Keratinocyte (primary cell): ENCODE data around the gene MAD2L2. TPM values are rescaled to one million over a fixed set of nuclear protein-coding genes. Genes with fewer than 3 reads are reported as not detected.

Experiments used
- DNase-seq: peaks from one replicate; pipeline ENCODE4 v3.0.0-alpha.2; 2011; ENCODE audit warnings: low read depth, missing footprints, low spot score
- FAIRE-seq: peaks from 2 replicates; lab custom pipeline; 2011; peaks lifted over from hg19 to GRCh38; lab: Jason Lieb, UNC
- H2AFZ ChIP-seq: 2 replicates; pipeline ENCODE4 v1.6.0; 2012; ENCODE audit warnings: low read length, control low read depth, inconsistent platforms; ENCODE audit not compliant: control insufficient read depth
- H3K27ac ChIP-seq: 2 replicates; pipeline ENCODE4 v1.5.1; 2011; ENCODE audit warnings: low read length; ENCODE audit not compliant: control insufficient read depth, insufficient read depth
- H3K27me3 ChIP-seq: 3 replicates; pipeline ENCODE4 v1.6.0; 2011; ENCODE audit warnings: low read length; ENCODE audit not compliant: control insufficient read depth, insufficient read depth; ENCODE audit errors: extremely low read depth
- H3K36me3 ChIP-seq, 2 experiments: 2 replicates in 1 of 2; 3 replicates in 1 of 2; pipeline ENCODE4 v1.5.1; 2011; ENCODE audit warnings: low read length in 2 of 2, mild to moderate bottlenecking in 1 of 2; ENCODE audit not compliant: control insufficient read depth in 2 of 2, insufficient read depth in 2 of 2; ENCODE audit errors: extremely low read depth in 1 of 2
- H3K4me1 ChIP-seq: 3 replicates; pipeline ENCODE4 v1.5.1; 2011; ENCODE audit warnings: low read length; ENCODE audit not compliant: control insufficient read depth, insufficient read depth; ENCODE audit errors: extremely low read depth
- H3K4me2 ChIP-seq: 3 replicates; pipeline ENCODE4 v1.6.0; 2011; ENCODE audit warnings: low read depth, low read length; ENCODE audit not compliant: control insufficient read depth, insufficient read depth; ENCODE audit errors: extremely low read depth
- H3K4me3 ChIP-seq, 3 experiments: fragments of 200-600 bp in 1 of 3; sonication (generic) in 1 of 3; 2 replicates in 2 of 3; 3 replicates in 1 of 3; pipeline ENCODE4 v1.5.1; 2011 to 2016; ENCODE audit warnings: low read length in 3 of 3, mild to moderate bottlenecking in 3 of 3, control low read depth in 2 of 3, inconsistent platforms in 1 of 3, low read depth in 1 of 3, mixed read lengths in 1 of 3, mixed run types in 1 of 3, moderate library complexity in 1 of 3; ENCODE audit not compliant: control insufficient read depth in 2 of 3, insufficient read depth in 2 of 3; ENCODE audit errors: extremely low read depth in 1 of 3
- H3K79me2 ChIP-seq: 2 replicates; pipeline ENCODE4 v1.6.0; 2012; ENCODE audit warnings: low read length; ENCODE audit not compliant: control insufficient read depth, insufficient read depth
- H3K9ac ChIP-seq: 3 replicates; pipeline ENCODE4 v1.6.0; 2011; ENCODE audit warnings: low read length; ENCODE audit not compliant: control insufficient read depth, insufficient read depth; ENCODE audit errors: extremely low read depth
- H3K9me1 ChIP-seq: 3 replicates; pipeline ENCODE4 v1.6.0; 2011; ENCODE audit warnings: low read length; ENCODE audit not compliant: control insufficient read depth, insufficient read depth; ENCODE audit errors: extremely low read depth
- H3K9me3 ChIP-seq: 2 replicates; pipeline ENCODE4 v1.5.1; 2012; ENCODE audit warnings: low read depth, low read length; ENCODE audit not compliant: control insufficient read depth
- H4K20me1 ChIP-seq: 3 replicates; pipeline ENCODE4 v1.6.0; 2011; ENCODE audit warnings: low read length; ENCODE audit not compliant: control insufficient read depth, insufficient read depth; ENCODE audit errors: extremely low read depth
- EZH2 ChIP-seq: IDR thresholded peaks from one replicate; pipeline ENCODE4 v1.6.1; 2012; ENCODE audit warnings: inconsistent platforms, mild to moderate bottlenecking, low read length, moderate library complexity
- dilution Hi-C: fragments of 300-500 bp; cut with MboI; formaldehyde crosslinking; loops from one replicate; pipeline ENCODE4 v1.7.0; 2020; ENCODE audit warnings: low sequenced_read_pairs; ENCODE audit not compliant: extremely low pct_ligation_motif_present
- polyA plus RNA-seq, 5 experiments: library from polyadenylated mRNA; depleted of rRNA in 3 of 5; stranded (reverse) in 3 of 5; stranded (forward) in 1 of 5; unstranded in 1 of 5; fragments of >200 nt; gene quantifications; 1 replicate in 1 of 5; 2 replicates in 3 of 5; 3 replicates in 1 of 5; pipeline versions ENCODE4 v1.2.1 to v1.2.3, GENCODE V29; 2011 to 2012; ENCODE audit warnings: missing spikeins in 2 of 5, low read depth in 1 of 5, low replicate concordance in 1 of 5
- TF ChIP-seq, protein P1 (sequence below), 3 experiments: IDR thresholded peaks in 1 of 3; conservative IDR thresholded peaks in 1 of 3; optimal IDR thresholded peaks in 1 of 3; 2 replicates in 2 of 3; 3 replicates in 1 of 3; pipeline versions ENCODE3 to v1.5.1; 2011; ENCODE audit warnings: low read length in 3 of 3, mild to moderate bottlenecking in 3 of 3, moderate library complexity in 2 of 3, control low read depth in 1 of 3, inconsistent platforms in 1 of 3; ENCODE audit not compliant: insufficient read depth in 2 of 3; ENCODE audit errors: extremely low read depth in 1 of 3

The MAD2L2 gene
- polyA plus RNA-seq, 1 donor (not counting 4 experiments of a cell fraction or from before 2014, with no cell fraction given): 24.8 TPM

GRCh38 chr1:11712285-11712684, 31.3 kb upstream of the MAD2L2 start:
- H3K27ac ChIP-seq: no peak overlapping the region
- peaks cover 34% of the 10 kb centered on the region for H3K27me3 ChIP-seq
- no peaks in the 10 kb centered on the region for H3K36me3 ChIP-seq
- H3K9ac ChIP-seq: no peak overlapping the region
- no peak for TF ChIP-seq EZH2
- TF ChIP-seq, protein P1, sequence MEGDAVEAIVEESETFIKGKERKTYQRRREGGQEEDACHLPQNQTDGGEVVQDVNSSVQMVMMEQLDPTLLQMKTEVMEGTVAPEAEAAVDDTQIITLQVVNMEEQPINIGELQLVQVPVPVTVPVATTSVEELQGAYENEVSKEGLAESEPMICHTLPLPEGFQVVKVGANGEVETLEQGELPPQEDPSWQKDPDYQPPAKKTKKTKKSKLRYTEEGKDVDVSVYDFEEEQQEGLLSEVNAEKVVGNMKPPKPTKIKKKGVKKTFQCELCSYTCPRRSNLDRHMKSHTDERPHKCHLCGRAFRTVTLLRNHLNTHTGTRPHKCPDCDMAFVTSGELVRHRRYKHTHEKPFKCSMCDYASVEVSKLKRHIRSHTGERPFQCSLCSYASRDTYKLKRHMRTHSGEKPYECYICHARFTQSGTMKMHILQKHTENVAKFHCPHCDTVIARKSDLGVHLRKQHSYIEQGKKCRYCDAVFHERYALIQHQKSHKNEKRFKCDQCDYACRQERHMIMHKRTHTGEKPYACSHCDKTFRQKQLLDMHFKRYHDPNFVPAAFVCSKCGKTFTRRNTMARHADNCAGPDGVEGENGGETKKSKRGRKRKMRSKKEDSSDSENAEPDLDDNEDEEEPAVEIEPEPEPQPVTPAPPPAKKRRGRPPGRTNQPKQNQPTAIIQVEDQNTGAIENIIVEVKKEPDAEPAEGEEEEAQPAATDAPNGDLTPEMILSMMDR (optimal IDR thresholded peaks at IDR 0.05 in 1 of 3, IDR thresholded peaks at IDR 0.05 in 1 of 3, conservative IDR thresholded peaks at IDR 0.05 in 1 of 3; ENCODE audit: extremely low read depth in 1 of 3, insufficient read depth in 2 of 3, low read length in 3 of 3): no peak
- no peaks in the 10 kb centered on the region for H3K9me3 ChIP-seq
- H2AFZ ChIP-seq: no peak overlapping the region
- no peaks in the 10 kb centered on the region for H3K79me2 ChIP-seq
- no peaks in the 10 kb centered on the region for H4K20me1 ChIP-seq
- H3K9me1 ChIP-seq: no peaks in the 10 kb centered on the region
- H3K4me1 ChIP-seq: no peaks in the 10 kb centered on the region
- H3K4me2 ChIP-seq: no peak overlapping the region
- DNase-seq: no peak
- dilution Hi-C loops: no loop called here
- no peak overlapping the region for H3K4me3 ChIP-seq
- no peak for FAIRE-seq

DNA sequence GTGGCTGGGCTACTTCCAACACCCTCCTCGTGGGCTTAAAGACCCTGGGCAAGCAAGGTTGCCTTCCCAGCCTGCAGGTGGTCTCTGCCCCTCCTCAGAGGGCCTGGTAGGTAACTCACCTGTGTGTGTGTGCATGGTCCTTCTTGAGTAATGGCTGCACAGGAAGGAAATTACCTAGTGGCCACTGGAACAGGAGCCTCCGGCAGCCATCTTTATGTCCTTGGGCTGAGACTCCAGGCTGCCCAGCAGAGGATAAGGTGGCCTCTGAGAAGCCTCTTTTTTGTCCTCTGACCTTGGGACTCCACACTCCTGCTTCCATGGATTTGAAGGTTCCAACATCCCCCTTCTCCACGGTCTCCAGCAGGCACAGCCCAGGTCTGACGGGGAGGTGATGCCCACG, 30.5 kb upstream of the MAD2L2 start:
- H4K20me1 ChIP-seq: no peaks in the 10 kb centered on the region
- DNase-seq: no peak
- no peak for TF ChIP-seq EZH2
- TF ChIP-seq, protein P1 (optimal IDR thresholded peaks at IDR 0.05 in 1 of 3, IDR thresholded peaks at IDR 0.05 in 1 of 3, conservative IDR thresholded peaks at IDR 0.05 in 1 of 3; ENCODE audit: extremely low read depth in 1 of 3, insufficient read depth in 2 of 3, low read length in 3 of 3): no peak
- dilution Hi-C loops: no loop called here
- H3K4me2 ChIP-seq: no peak overlapping the region
- H3K4me3 ChIP-seq: no peak overlapping the region
- no peak overlapping the region for H3K27ac ChIP-seq
- FAIRE-seq: no peak
- no peaks in the 10 kb centered on the region for H3K4me1 ChIP-seq
- no peak overlapping the region for H2AFZ ChIP-seq
- H3K36me3 ChIP-seq: no peaks in the 10 kb centered on the region
- no peaks in the 10 kb centered on the region for H3K9me1 ChIP-seq
- H3K9ac ChIP-seq: no peak overlapping the region
- no peaks in the 10 kb centered on the region for H3K9me3 ChIP-seq
- peaks cover 32% of the 10 kb centered on the region for H3K27me3 ChIP-seq
- H3K79me2 ChIP-seq: no peaks in the 10 kb centered on the region
